Measurements from ENCODE around the gene IRGC. TPM values are rescaled to one million over a fixed set of nuclear protein-coding genes. Genes with fewer than 3 reads are reported as not detected.

Gene IRGC
- total RNA-seq, 2 donors from 2014 or later, result not detected

Other genes with a start within 250 kb of the IRGC start
- 10 to 100 TPM; 24.2 to 40.5 TPM for gene PHLDB3, start 211.3 kb upstream of the IRGC start, total RNA-seq
- 10 to 100 TPM; 21.0 to 30.3 TPM for gene ETHE1, start 188.9 kb upstream of the IRGC start, total RNA-seq
- gene ZNF575, start 182.9 kb upstream of the IRGC start, total RNA-seq, result 1 to 10 TPM; 4.0 to 4.3 TPM
- 10 to 100 TPM; 37.9 to 38.9 TPM for gene XRCC1, start 140.5 kb upstream of the IRGC start, total RNA-seq
- 1 to 10 TPM in 1 of 2 donors, under 1 TPM in 1; 0.52 to 1.5 TPM for gene PINLYP, start 140.3 kb upstream of the IRGC start, total RNA-seq
- 10 to 100 TPM; 49.9 to 51.1 TPM for gene IRGQ, start 119.9 kb upstream of the IRGC start, total RNA-seq
- gene ZNF576, start 119.5 kb upstream of the IRGC start, total RNA-seq, result 10 to 100 TPM in 1 of 2 donors, 1 to 10 TPM in 1; 7.9 to 11.1 TPM
- under 1 TPM; 0.40 to 0.60 TPM for gene SRRM5, start 104.0 kb upstream of the IRGC start, total RNA-seq
- gene ZNF428, start 96.4 kb upstream of the IRGC start, total RNA-seq, result 10 to 100 TPM; 23.8 to 26.3 TPM
- under 1 TPM; 0.40 to 0.91 TPM for gene CADM4, start 76.2 kb upstream of the IRGC start, total RNA-seq
- 10 to 100 TPM; 21.1 to 35.8 TPM for gene PLAUR, start 45.9 kb upstream of the IRGC start, total RNA-seq
- gene SMG9, start 38.9 kb downstream of the IRGC start, total RNA-seq, result 10 to 100 TPM; 35.6 to 44.4 TPM
- gene KCNN4, start 64.9 kb downstream of the IRGC start, total RNA-seq, result 10 to 100 TPM; 46.4 to 63.1 TPM
- gene LYPD5, start 86.4 kb downstream of the IRGC start, total RNA-seq, result under 1 TPM in 1 of 2 donors, not detected in 1; 0.45 TPM
- gene ZNF283, start 111.2 kb downstream of the IRGC start, total RNA-seq, result 1 to 10 TPM; 4.4 to 6.9 TPM
- gene ZNF404, start 167.9 kb downstream of the IRGC start, total RNA-seq, result 1 to 10 TPM in 1 of 2 donors, under 1 TPM in 1; 0.35 to 1.4 TPM
- gene ZNF45, start 219.2 kb downstream of the IRGC start, total RNA-seq, result 10 to 100 TPM in 1 of 2 donors, 1 to 10 TPM in 1; 7.1 to 11.0 TPM
- under 1 TPM; 0.16 to 0.40 TPM for gene ZNF221, start 235.2 kb downstream of the IRGC start, total RNA-seq

All from T-helper 17 cell (primary cell).